Placental epithelial cell (primary cell): ENCODE results near the gene ASRGL1. TPM values are rescaled to one million over a fixed set of nuclear protein-coding genes. Genes with fewer than 3 reads are reported as not detected.

ENCODE experiments used
- total RNA-seq: library from RNA; depleted of rRNA; stranded (reverse); fragments of >200 nt; gene quantifications from 2 replicates; pipeline ENCODE4 v1.2.3, GENCODE V29; 2012

The ASRGL1 gene
- total RNA-seq: not detected in 2 replicates

GRCh38 chr11:62337303-62338181 is at the start of gene ASRGL1:
TSS of gene ASRGL1 (plus strand) at chr11:62337448. CDS start at chr11:62337978, 530 bp downstream.

DNA sequence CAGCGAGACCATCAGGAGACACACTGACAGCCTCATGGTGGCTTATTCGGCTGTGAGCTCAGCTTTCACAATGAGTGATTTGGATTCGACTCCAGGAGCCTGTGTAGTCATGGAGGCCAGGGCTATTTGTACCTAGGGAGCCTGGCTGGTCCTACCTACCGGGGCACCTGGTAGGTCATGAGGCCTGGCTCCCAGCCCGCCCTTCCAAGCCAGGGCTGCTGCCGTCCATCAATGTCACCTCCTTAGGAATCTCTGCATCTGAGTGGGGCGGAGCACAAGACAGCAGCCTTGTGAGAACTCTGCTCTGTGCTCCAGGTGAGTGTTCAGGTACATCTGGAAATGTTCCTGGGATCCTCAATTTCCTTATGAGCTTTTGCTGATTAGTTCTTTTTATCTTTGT is 38.3 kb upstream of the ASRGL1 start, which contains the start of gene SCGB1D4:
TSS of gene SCGB1D4 (minus strand) at position 101 of the 400 bp plus-strand sequence. CDS start at position 36, 65 bp downstream.

GRCh38 chr11:62418733-62419132 is 81.5 kb downstream of the ASRGL1 start, which contains the start of gene SCGB1A1:
TSS of gene SCGB1A1 (plus strand) at chr11:62419033. CDS start at chr11:62419096, 63 bp downstream.

Other genes with a start within 250 kb of the ASRGL1 start
- gene INCENP, start 213.4 kb upstream of the ASRGL1 start, total RNA-seq: 19.6 and 27.8 TPM in 2 replicates
- not detected in 2 replicates for gene SCGB1D1, start 147.2 kb upstream of the ASRGL1 start, total RNA-seq
- not detected in 2 replicates for gene SCGB2A1, start 128.8 kb upstream of the ASRGL1 start, total RNA-seq
- not detected in 2 replicates for gene SCGB1D2, start 95.2 kb upstream of the ASRGL1 start, total RNA-seq
- not detected in 2 replicates for gene SCGB2A2, start 67.3 kb upstream of the ASRGL1 start, total RNA-seq
- gene SCGB1D4, start 38.4 kb upstream of the ASRGL1 start, total RNA-seq: not detected in 2 replicates
- not detected in 2 replicates for gene SCGB1A1, start 81.6 kb downstream of the ASRGL1 start, total RNA-seq
- 1,365 and 1,551 TPM in 2 replicates for gene AHNAK, start 209.4 kb downstream of the ASRGL1 start, total RNA-seq
- gene EEF1G, start 236.4 kb downstream of the ASRGL1 start, total RNA-seq: 1,098 and 1,125 TPM in 2 replicates